ENCODE results near the gene SRRM2.

SRRM2 gene

DNA sequence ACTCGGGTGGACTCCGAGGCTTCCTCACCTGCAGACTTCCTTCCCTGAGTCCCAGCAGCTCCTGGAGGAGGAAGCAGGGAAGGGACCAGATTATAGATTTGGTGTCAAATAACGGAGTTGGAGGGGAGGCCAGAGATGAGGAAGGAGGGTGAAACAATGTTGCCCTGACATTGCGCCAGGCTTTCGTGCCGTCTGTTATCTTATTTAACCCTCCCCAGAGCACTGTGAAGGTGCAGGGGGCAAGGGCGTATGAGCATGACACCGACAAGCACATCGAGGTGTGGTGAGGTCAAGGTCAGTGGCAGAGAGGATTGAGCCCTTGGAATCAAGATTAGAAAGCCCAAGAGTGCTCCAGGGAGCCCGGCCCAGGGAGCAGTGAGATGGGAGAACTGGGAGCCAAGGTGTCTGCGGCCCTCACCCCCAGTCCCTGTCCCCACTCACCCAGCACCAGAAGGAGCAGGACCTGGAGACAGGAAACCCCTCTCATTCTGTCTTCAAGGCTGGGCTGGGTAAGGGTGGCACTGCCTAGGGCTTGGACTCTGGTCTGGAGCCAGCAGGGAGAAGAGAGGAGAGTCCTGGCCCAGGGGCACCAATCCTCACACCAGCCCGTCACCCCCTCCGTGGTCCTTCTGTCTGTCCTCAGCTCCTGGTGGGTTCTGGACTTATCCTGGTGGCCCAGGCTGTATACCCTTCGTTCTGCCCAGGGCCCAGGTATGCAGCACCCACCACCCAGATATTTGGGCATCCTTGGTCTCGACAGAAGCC is 33.8 kb downstream of the SRRM2 start:
- TF ChIP-seq, protein P1, sequence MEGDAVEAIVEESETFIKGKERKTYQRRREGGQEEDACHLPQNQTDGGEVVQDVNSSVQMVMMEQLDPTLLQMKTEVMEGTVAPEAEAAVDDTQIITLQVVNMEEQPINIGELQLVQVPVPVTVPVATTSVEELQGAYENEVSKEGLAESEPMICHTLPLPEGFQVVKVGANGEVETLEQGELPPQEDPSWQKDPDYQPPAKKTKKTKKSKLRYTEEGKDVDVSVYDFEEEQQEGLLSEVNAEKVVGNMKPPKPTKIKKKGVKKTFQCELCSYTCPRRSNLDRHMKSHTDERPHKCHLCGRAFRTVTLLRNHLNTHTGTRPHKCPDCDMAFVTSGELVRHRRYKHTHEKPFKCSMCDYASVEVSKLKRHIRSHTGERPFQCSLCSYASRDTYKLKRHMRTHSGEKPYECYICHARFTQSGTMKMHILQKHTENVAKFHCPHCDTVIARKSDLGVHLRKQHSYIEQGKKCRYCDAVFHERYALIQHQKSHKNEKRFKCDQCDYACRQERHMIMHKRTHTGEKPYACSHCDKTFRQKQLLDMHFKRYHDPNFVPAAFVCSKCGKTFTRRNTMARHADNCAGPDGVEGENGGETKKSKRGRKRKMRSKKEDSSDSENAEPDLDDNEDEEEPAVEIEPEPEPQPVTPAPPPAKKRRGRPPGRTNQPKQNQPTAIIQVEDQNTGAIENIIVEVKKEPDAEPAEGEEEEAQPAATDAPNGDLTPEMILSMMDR (IDR thresholded peaks at IDR 0.05; ENCODE audit: low read depth, low read length), result no peak
- no peak overlapping the region for H3K4me3 ChIP-seq (ENCODE audit: low read depth, low read length)

GRCh38 chr16:2786826-2787151 is 34.4 kb downstream of the SRRM2 start:
- no peak overlapping the region for H3K4me3 ChIP-seq (ENCODE audit: low read depth, low read length)
- TF ChIP-seq, protein P1 (IDR thresholded peaks at IDR 0.05; ENCODE audit: low read depth, low read length), result no peak

DNA sequence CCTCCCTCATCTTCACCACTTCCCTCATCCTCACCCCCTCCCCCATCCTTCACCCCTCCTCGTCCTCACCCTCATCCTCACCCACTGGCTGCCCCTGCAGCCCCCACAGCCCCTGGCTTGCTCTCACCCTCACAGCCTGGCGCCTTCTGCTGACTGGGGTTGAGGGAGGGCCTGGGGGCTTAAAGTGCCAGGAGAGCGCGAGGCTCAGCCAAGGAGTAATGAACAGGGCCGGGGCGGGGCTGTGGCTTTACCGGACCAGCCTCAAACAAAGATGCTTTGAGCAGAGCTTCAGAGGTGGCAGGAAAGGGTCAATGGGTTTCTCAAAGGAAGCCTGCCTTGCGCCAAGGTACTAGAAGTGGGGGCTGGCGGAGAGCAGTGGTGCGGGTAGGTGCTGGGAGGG is 35.0 kb downstream of the SRRM2 start, which contains the start of gene PRSS33:
PRSS33 (minus strand) TSS at position 155 of the 400 bp plus-strand sequence. CDS start 1,013 bp downstream, outside the sequence.
- TF ChIP-seq, protein P1 (IDR thresholded peaks at IDR 0.05; ENCODE audit: low read depth, low read length), result no peak
- no peak within 1 kb of the TSS for H3K4me3 ChIP-seq (ENCODE audit: low read depth, low read length)

- TF ChIP-seq, protein P1 (IDR thresholded peaks at IDR 0.05; ENCODE audit: low read depth, low read length), result no peak
- H3K4me3 ChIP-seq (ENCODE audit: low read depth, low read length), result no peak overlapping the region
These were observed 35.5 kb downstream of the SRRM2 start for GRCh38 chr16:2787961-2788360.

- TF ChIP-seq, protein P1 (IDR thresholded peaks at IDR 0.05; ENCODE audit: low read depth, low read length), result no peak
- no peak overlapping the region for H3K4me3 ChIP-seq (ENCODE audit: low read depth, low read length)
These were observed 38.2 kb downstream of the SRRM2 start for GRCh38 chr16:2790631-2791030.

GRCh38 chr16:2791174-2791573 is 38.7 kb downstream of the SRRM2 start:
- no peak overlapping the region for H3K4me3 ChIP-seq (ENCODE audit: low read depth, low read length)
- TF ChIP-seq, protein P1 (IDR thresholded peaks at IDR 0.05; ENCODE audit: low read depth, low read length), result no peak

GRCh38 chr16:2792940-2793339 is 40.5 kb downstream of the SRRM2 start:
- TF ChIP-seq, protein P1 (IDR thresholded peaks at IDR 0.05; ENCODE audit: low read depth, low read length), result no peak

More at GRCh38 chr16:2792940-2793339, 40.5 kb downstream of the SRRM2 start:
- no peak overlapping the region for H3K4me3 ChIP-seq (ENCODE audit: low read depth, low read length)

All from WI38 (cell line).